ENCODE measurements around the gene FASTKD3. TPM values are rescaled to one million over a fixed set of nuclear protein-coding genes. Genes with fewer than 3 reads are reported as not detected.

Gene FASTKD3
- total RNA-seq, 8 experiments from 2014 or later, result 9.4 to 20.4 (median 12.5) TPM

DNA sequence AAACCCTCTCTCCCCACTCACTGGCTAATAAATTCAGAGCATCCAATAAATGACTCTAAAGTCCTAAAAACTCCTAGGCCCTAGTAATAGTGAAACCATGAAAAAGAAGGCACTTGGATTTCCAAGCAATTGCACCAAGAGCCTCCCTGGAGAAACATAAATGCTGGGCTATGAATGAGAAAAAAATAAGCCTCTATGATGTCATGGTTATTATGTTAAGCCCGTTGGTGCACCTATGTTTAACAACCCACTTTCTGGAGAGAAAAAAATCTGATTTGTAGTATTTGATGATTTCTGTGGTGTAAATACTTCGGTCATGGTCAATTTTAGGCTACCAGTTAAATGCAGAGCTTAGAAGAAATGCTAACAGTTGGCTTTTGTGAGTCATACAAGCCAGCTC is 26.3 kb downstream of the FASTKD3 start:
- in situ Hi-C loops (cut with MboI; ENCODE audit: low pct_unique_long_range_greater_than_20kb in 2 of 9, low sequenced_read_pairs in 9 of 9, unreplicated experiment in 9 of 9), result no loop called here
- Histone ChIP-seq H3K27ac (no peak overlapping the region), H3K4me3 (no peak overlapping the region), H3K4me1 (replicated peaks in 1 of 2) (peaks cover 3 to 15% of the 10 kb centered on the region in 2 donors)
- 0 to 83% (median 46%) methylated on average over 1 to 2 of the region's 2 CpGs for WGBS, 10 experiments
- no peak for ATAC-seq (replicated peaks in 6 of 8)

DNA sequence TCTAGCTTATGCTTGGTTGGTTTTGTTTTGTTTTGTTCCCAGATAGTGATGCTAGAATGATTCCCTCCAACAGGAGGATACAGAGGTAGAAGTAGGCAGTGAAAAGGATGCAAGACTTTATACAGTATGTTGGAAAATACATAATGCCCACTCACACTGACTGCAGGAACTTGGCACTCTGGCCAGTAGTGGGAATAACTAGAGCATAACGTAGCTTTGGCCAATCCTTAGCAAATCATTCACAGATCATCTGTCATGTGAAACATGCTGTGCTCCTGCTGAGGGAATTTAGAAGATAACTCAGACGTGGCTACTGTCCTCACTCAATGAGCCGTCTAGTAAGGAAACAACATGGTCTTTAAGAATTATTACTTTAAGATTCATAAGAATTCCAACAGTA is 31.4 kb downstream of the FASTKD3 start:
- H3K4me1 ChIP-seq (replicated peaks in 1 of 2), result peaks cover 0 to 6% of the 10 kb centered on the region in 2 donors
- H3K4me3 ChIP-seq, result no peak overlapping the region
- no peak overlapping the region for H3K27ac ChIP-seq
- 0 to 80% (median 13%) methylated on average over 1 to 2 of the region's 3 CpGs; no CpG with 5 or more reads in 5 of the 10 experiments for WGBS, 10 experiments
- peak in 1 of 8 experiments; percentile 25 for ATAC-seq (replicated peaks in 6 of 8)
- in situ Hi-C loops (cut with MboI; ENCODE audit: low pct_unique_long_range_greater_than_20kb in 2 of 9, low sequenced_read_pairs in 9 of 9, unreplicated experiment in 9 of 9), result no loop called here

DNA sequence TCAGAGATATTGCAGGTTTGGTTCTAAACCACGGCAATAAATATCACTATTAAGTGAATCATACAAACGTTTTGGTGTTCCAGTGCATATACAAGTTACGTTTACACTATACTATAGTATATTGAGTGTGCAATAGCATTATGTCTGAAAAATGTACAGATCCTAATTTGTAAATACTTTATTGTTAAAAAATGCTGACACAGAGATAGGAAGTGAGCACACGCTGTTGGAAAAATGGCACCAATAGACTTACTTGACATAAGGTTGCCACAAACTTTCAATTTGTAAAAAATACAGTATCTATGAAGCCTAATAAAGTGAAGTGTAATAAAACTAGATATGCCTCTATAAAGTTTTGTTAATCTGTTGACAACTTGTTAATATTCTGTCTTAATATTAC is 33.8 kb downstream of the FASTKD3 start:
- in situ Hi-C loops (cut with MboI; ENCODE audit: low pct_unique_long_range_greater_than_20kb in 2 of 9, low sequenced_read_pairs in 9 of 9, unreplicated experiment in 9 of 9), result no loop called here
- H3K27ac ChIP-seq, result no peak overlapping the region
- ATAC-seq (replicated peaks in 6 of 8), result no peak
- peaks cover 0 to 4% of the 10 kb centered on the region in 2 donors for H3K4me1 ChIP-seq (replicated peaks in 1 of 2)
- WGBS, 10 experiments, result 44 to 100% (median 83%) methylated on average over 1 to 4 of the region's 4 CpGs
- no peak overlapping the region for H3K4me3 ChIP-seq

DNA sequence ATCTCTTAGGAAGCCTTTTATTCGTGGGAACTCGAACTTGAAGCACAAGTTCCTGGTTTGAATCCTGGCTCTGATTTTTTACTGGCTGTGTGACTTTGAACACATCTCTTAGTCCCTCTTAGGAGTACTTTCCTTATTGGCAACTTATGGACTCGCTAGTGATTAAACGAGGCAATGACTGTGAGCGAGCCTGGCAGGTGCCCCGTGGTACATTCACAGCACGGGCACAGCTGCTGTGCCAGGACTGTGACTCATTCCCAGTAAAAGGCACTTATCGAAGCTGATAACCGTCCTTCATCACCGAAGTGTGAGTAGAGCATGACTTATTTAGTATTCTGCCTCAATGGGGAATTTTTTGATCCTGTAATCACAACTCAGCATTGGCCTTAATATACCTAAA is 40.6 kb downstream of the FASTKD3 start:
- H3K4me1 ChIP-seq (replicated peaks in 1 of 2), result peaks cover 12 to 17% of the 10 kb centered on the region in 2 donors
- WGBS, 10 experiments, result 50 to 100% (median 86%) methylated on average over 1 to 10 of the region's 10 CpGs; no CpG with 5 or more reads in 1 of the 10 experiments
- no peak overlapping the region for H3K4me3 ChIP-seq
- in situ Hi-C loops (cut with MboI; ENCODE audit: low pct_unique_long_range_greater_than_20kb in 2 of 9, low sequenced_read_pairs in 9 of 9, unreplicated experiment in 9 of 9), result no loop called here
- no peak overlapping the region for H3K27ac ChIP-seq
- ATAC-seq (replicated peaks in 6 of 8), result no peak

DNA sequence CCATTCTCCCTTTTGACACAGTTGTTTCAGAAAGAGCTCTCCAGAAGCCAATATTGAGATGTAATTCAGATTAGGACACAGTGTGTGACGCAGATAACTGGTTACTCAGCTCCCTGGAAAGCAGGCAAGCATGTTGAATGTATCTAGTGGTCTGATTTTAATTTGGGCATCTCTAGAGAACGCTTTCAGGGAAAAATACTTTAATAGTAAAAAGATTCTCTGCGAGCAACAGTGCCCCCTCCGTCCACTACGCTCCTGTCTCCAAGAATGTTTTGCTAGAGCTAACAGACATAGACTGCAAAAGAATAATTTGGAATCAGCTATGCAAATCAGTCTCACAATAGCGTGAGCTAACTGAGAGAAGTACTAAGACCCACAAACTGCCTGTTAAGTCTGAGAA is 41.2 kb downstream of the FASTKD3 start:
- H3K27ac ChIP-seq, result no peak overlapping the region

DNA sequence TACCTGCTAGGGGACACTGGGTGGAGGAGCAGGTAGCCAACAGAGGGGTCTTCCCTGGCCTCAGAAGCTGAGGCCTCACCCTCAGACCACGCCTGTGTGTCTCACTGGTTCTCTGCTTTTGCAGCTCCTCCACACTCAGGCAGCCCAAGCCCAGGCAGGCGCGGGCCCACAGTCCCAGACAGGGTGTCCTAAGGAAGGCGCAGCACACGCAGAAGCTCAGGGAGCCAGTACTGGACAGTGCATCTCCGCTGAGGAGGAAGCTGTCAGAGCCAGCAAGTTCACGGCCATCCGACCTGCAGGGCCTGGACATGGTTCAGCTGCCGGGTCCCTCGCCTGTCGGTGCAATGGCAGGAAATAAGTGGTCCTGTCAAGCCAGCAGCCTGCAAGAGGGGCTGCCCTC is 43.2 kb downstream of the FASTKD3 start:
- WGBS, 10 experiments, result 80 to 100% (median 95%) methylated on average over 1 to 4 of the region's 11 CpGs; no CpG with 5 or more reads in 7 of the 10 experiments
- no peak for ATAC-seq (replicated peaks in 6 of 8)
- in situ Hi-C loops (cut with MboI; ENCODE audit: low pct_unique_long_range_greater_than_20kb in 2 of 9, low sequenced_read_pairs in 9 of 9, unreplicated experiment in 9 of 9), result no loop called here
- Histone ChIP-seq H3K4me3 (no peak overlapping the region), H3K4me1 (replicated peaks in 1 of 2) (peaks cover 14 to 25% of the 10 kb centered on the region in 2 donors), H3K27ac (no peak overlapping the region)

More for the DNA sequence above, 41.2 kb downstream of the FASTKD3 start:
- peak in 3 of 8 experiments; percentile 69 to 94 (median 79) for ATAC-seq (replicated peaks in 6 of 8)
- in situ Hi-C loops (cut with MboI; ENCODE audit: low pct_unique_long_range_greater_than_20kb in 2 of 9, low sequenced_read_pairs in 9 of 9, unreplicated experiment in 9 of 9), result no loop called here
- WGBS, 10 experiments, result 6 to 96% (median 76%) methylated on average over 3 to 6 of the region's 6 CpGs
- Histone ChIP-seq H3K4me3 (no peak overlapping the region), H3K4me1 (replicated peaks in 1 of 2) (peaks cover 14 to 23% of the 10 kb centered on the region in 2 donors)

DNA sequence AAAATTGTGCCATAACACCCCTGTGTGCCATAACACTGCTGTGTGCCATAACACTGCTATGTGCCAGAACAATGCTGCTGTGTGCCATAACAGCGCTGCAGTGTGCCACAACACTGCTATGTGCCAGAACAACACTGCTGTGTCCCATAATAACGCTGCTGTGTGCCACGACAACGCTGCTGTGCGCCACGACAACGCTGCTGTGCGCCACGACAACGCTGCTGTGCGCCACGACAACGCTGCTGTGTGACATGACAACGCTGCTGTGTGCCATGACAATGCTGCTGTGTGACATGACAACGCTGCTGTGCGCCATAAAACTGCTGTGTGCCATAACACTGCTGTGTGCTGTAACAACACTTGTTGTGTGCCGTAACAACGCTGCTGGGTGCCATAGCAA is 43.8 kb downstream of the FASTKD3 start:
- H3K4me3 ChIP-seq, result no peak overlapping the region
- in situ Hi-C loops (cut with MboI; ENCODE audit: low pct_unique_long_range_greater_than_20kb in 2 of 9, low sequenced_read_pairs in 9 of 9, unreplicated experiment in 9 of 9), result no loop called here
- H3K27ac ChIP-seq, result peak overlapping the region; percentile 18 to 36
- H3K4me1 ChIP-seq (replicated peaks in 1 of 2), result peaks cover 14 to 25% of the 10 kb centered on the region in 2 donors
- WGBS, 10 experiments, result 70 to 100% (median 90%) methylated on average over 1 to 14 of the region's 18 CpGs; no CpG with 5 or more reads in 2 of the 10 experiments
- no peak for ATAC-seq (replicated peaks in 6 of 8)

DNA sequence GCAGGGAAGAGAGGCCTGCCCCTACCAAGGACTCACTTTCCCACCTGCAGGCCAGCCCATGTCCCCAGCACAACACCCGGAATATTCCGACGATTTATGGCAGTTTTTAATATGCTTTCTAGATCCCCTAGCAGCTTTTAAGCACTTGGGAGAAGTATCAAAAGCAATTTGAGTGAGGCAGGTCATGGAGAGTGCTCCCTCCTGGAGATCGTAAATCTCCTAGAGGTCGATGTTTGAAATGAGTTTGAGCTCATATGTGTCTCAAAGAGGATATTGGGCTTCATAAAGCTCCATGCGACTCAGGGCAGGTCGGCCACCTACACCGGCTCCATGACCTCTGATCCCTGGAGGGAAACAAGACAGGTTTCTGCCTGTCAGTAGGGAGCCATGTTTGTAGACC is 45.2 kb downstream of the FASTKD3 start:
- WGBS, 10 experiments, result 20 to 72% (median 50%) methylated on average over 1 to 5 of the region's 8 CpGs; no CpG with 5 or more reads in 1 of the 10 experiments
- peaks cover 14 to 25% of the 10 kb centered on the region in 2 donors for H3K4me1 ChIP-seq (replicated peaks in 1 of 2)
- H3K27ac ChIP-seq, result peak overlapping the region; percentile 18 to 36
- in situ Hi-C loops (cut with MboI; ENCODE audit: low pct_unique_long_range_greater_than_20kb in 2 of 9, low sequenced_read_pairs in 9 of 9, unreplicated experiment in 9 of 9), result no loop called here
- ATAC-seq (replicated peaks in 6 of 8), result peak in 5 of 8 experiments; percentile 42 to 91 (median 86)
- no peak overlapping the region for H3K4me3 ChIP-seq

DNA sequence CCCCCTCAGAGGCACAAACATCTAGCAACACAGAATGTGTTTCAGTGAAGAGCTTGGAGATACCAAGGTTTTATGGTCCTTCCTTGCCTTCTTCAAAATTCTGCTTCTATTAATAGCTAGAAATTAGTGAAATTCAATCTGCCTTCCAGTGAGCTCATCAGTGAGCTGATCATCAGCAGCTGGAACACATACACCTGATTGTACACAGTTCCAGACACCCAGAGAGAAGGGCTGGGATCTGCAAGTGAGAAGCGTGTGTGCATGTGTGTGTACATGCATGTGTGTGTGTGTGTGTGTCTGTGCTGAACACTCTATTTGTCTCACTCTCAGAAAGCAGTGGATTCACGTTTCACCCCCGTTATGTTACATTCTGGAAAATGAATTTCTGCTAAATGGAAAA is 46.4 kb downstream of the FASTKD3 start:
- no peak overlapping the region for H3K4me3 ChIP-seq
- 8 to 58% (median 33%) methylated on average over 1 to 3 of the region's 3 CpGs; no CpG with 5 or more reads in 6 of the 10 experiments for WGBS, 10 experiments
- no peak overlapping the region for H3K27ac ChIP-seq
- in situ Hi-C loops (cut with MboI; ENCODE audit: low pct_unique_long_range_greater_than_20kb in 2 of 9, low sequenced_read_pairs in 9 of 9, unreplicated experiment in 9 of 9), result no loop called here
- peak in 5 of 8 experiments; percentile 33 to 68 (median 43) for ATAC-seq (replicated peaks in 6 of 8)
- peaks cover 14 to 25% of the 10 kb centered on the region in 2 donors for H3K4me1 ChIP-seq (replicated peaks in 1 of 2)

DNA sequence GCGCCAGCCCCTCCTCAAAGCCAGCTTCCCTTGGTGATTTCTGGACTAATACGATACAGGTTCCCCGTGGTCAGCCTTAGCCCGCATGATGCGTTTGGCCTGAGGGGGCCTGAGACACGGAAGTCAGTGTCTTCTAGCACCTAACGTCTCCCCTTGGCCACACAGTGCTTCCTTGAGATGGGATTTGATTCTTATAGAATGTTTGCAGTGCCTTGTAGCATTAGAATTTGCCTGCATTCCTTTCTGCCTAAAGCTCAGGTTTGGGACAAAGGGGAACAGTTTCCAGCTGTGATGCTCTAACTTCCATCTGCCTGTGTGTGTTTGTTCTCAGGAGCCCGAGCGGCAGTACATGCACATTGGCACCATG is 52.3 kb downstream of the FASTKD3 start:
- 61 to 100% (median 87%) methylated on average over 1 to 7 of the region's 9 CpGs; no CpG with 5 or more reads in 4 of the 10 experiments for WGBS, 10 experiments
- Histone ChIP-seq H3K4me3 (no peak overlapping the region), H3K4me1 (replicated peaks in 1 of 2) (peaks cover 2 to 5% of the 10 kb centered on the region in 2 donors), H3K27ac (no peak overlapping the region)
- in situ Hi-C loops (cut with MboI; ENCODE audit: low pct_unique_long_range_greater_than_20kb in 2 of 9, low sequenced_read_pairs in 9 of 9, unreplicated experiment in 9 of 9), result no loop called here
- ATAC-seq (replicated peaks in 6 of 8), result peak in 6 of 8 experiments; percentile 12 to 34 (median 34)

DNA sequence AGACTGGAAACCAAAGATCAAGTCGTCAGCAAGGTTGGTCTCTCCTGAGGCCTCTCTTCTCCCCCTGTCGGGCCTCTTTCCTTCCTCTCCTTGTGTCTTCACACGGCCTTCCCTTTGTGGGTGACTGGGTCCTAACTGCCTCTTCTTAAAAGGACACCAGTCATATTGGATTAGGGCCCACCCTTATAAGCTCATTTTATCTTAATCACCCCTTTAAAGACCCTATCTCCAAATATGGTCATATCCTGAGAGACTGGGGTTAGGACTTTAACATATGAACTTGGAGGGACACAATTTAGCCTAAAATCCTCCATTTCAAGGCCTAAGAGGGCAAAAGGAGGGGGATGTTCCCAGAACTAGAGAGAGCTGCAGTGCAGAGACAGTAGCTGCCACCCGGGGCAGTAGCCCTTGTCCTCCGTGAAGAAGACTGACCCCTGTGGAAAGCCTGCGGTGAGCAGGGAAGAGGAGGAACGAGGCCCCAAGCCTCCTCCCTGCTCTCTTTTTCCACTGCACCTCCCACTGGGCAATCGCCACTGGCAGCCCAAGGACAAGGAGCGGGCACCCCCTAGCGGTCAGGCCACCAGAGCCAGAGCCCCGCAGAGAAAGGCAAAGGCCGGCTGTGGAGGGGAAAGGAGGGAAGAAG is 52.8 kb downstream of the FASTKD3 start:
- in situ Hi-C loops (cut with MboI; ENCODE audit: low pct_unique_long_range_greater_than_20kb in 2 of 9, low sequenced_read_pairs in 9 of 9, unreplicated experiment in 9 of 9), result no loop called here
- peaks cover 2 to 5% of the 10 kb centered on the region in 2 donors for H3K4me1 ChIP-seq (replicated peaks in 1 of 2)
- H3K27ac ChIP-seq, result no peak overlapping the region
- ATAC-seq (replicated peaks in 6 of 8), result peak; percentile 96 to 100 (median 99)
- no peak overlapping the region for H3K4me3 ChIP-seq
- WGBS, 10 experiments, result 3 to 83% (median 27%) methylated on average over 1 to 8 of the region's 12 CpGs; no CpG with 5 or more reads in 2 of the 10 experiments

DNA sequence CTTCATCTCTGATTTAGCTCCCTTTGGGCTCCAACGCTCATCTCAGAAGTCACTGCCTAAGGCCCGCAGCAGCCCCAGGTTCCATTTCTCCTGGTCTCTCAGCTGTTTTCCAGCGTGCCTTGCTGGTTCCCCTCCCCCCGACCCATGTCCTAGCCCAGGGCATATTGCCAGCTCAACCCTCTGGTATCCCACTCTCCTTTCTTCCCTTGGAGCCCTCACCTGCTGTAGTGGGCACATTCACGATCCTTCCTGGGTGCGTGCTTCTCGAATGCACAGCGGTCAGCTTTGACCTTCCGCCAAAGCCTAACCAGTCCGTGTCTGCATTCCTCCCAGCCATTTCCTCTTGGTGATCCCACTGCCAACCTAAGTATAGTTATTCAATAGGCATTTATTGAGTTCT is 54.0 kb downstream of the FASTKD3 start:
- peaks cover 2 to 5% of the 10 kb centered on the region in 2 donors for H3K4me1 ChIP-seq (replicated peaks in 1 of 2)
- no peak overlapping the region for H3K4me3 ChIP-seq
- 56 to 100% (median 80%) methylated on average over 1 to 8 of the region's 10 CpGs; no CpG with 5 or more reads in 3 of the 10 experiments for WGBS, 10 experiments
- H3K27ac ChIP-seq, result no peak overlapping the region
- in situ Hi-C loops (cut with MboI; ENCODE audit: low pct_unique_long_range_greater_than_20kb in 2 of 9, low sequenced_read_pairs in 9 of 9, unreplicated experiment in 9 of 9), result no loop called here
- no peak for ATAC-seq (replicated peaks in 6 of 8)

DNA sequence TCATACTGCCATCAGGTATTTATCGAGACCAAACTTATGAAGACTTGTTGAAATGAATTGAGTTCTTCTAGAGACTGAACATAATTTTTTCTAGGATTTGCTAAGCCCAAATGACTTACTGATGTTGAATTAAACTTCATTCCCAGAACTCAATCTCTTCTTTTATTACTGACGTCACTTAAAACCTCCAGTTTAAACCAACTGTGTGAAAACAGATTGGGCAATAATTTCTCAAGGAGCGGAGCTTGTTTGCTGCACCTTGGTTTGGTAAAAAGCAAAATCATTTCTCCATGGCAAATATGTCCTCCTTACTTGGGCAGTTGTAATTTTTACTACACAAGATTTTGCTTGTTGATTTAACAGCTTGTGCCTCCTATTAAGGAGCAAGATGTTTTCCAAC is 55.3 kb downstream of the FASTKD3 start:
- Histone ChIP-seq H3K27ac (no peak overlapping the region), H3K4me1 (replicated peaks in 1 of 2) (peaks cover 2 to 5% of the 10 kb centered on the region in 2 donors), H3K4me3 (no peak overlapping the region)
- ATAC-seq (replicated peaks in 6 of 8), result no peak
- 24 to 100% (median 88%) methylated on average over 1 to 3 of the region's 3 CpGs; no CpG with 5 or more reads in 1 of the 10 experiments for WGBS, 10 experiments
- in situ Hi-C loops (cut with MboI; ENCODE audit: low pct_unique_long_range_greater_than_20kb in 2 of 9, low sequenced_read_pairs in 9 of 9, unreplicated experiment in 9 of 9), result no loop called here

DNA sequence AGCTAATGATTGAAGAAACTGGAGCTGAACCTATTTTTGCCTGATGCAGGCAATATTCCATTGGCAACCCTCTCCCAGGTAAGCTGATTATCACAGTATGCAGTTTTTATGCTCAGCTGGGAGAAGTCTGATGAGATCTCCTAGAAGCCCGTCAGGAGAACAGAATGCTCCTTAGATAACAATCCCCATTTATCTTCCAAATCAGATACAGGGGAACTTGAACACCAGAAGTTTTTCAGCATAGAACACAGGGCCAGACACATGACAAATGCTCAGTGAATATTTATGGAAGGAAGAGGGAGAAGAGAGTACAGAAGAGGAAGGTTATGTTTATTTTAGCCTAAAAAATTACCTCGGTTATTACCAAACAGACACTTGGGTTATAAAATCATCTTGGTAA is 55.8 kb downstream of the FASTKD3 start:
- no peak for ATAC-seq (replicated peaks in 6 of 8)
- Histone ChIP-seq H3K4me1 (replicated peaks in 1 of 2) (peaks cover 2 to 5% of the 10 kb centered on the region in 2 donors), H3K4me3 (no peak overlapping the region), H3K27ac (no peak overlapping the region)
- in situ Hi-C loops (cut with MboI; ENCODE audit: low pct_unique_long_range_greater_than_20kb in 2 of 9, low sequenced_read_pairs in 9 of 9, unreplicated experiment in 9 of 9), result no loop called here
- WGBS, 10 experiments, result 7 to 100% (median 86%) methylated on average over 1 to 2 of the region's 2 CpGs; no CpG with 5 or more reads in 3 of the 10 experiments
